SK-N-SH treated with all-trans-retinoic acid at 6 μM for 48 hours (cell line): ENCODE results near the gene STAM.

ENCODE experiments used
- ATAC-seq: fragments of 200-7000 bp; cut with Tn5 transposase; 3 replicates; pipeline ENCODE4 v1.9.1; 2020; ENCODE audit warnings: mild to moderate bottlenecking, moderate library complexity
- ARNTL ChIP-seq: fragments of 450-650 bp; formaldehyde crosslinking; IDR thresholded peaks from 2 replicates; pipeline ENCODE4 v1.5.0; 2020; ENCODE audit warnings: low read depth, mild to moderate bottlenecking, moderate library complexity, borderline replicate concordance
- BACH2 ChIP-seq: fragments of 250-450 bp; sonication (Bioruptor Pico); IDR thresholded peaks from 2 replicates; pipeline ENCODE4 v1.9.0; 2021; ENCODE audit warnings: mild to moderate bottlenecking, borderline replicate concordance
- CSDC2 ChIP-seq: fragments of 250-450 bp; sonication (Bioruptor Pico); IDR thresholded peaks from 2 replicates; pipeline ENCODE4 v1.5.0; 2020; ENCODE audit warnings: mild to moderate bottlenecking, moderate library complexity
- ESRRG ChIP-seq: fragments of 250-450 bp; sonication (Bioruptor Pico); IDR thresholded peaks from 2 replicates; pipeline ENCODE4 v1.6.1; 2021; ENCODE audit warnings: mild to moderate bottlenecking
- GLIS3 ChIP-seq: fragments of 250-450 bp; sonication (Bioruptor Pico); IDR thresholded peaks from 2 replicates; pipeline ENCODE4 v1.5.0; 2020; ENCODE audit warnings: mild to moderate bottlenecking, moderate library complexity
- ISL1 ChIP-seq: fragments of 250-450 bp; sonication (Bioruptor Pico); IDR thresholded peaks from 2 replicates; pipeline ENCODE4 v2.1.2; 2022; ENCODE audit warnings: mild to moderate bottlenecking, moderate library complexity
- OSR1 ChIP-seq: fragments of 250-450 bp; sonication (Bioruptor Pico); IDR thresholded peaks from 2 replicates; pipeline ENCODE4 v1.8.0; 2022; ENCODE audit warnings: moderate library complexity, mild to moderate bottlenecking, inconsistent platforms
- PPARA ChIP-seq: fragments of 250-450 bp; sonication (Bioruptor Pico); IDR thresholded peaks from 2 replicates; pipeline ENCODE4 v1.5.0; 2020; ENCODE audit warnings: mild to moderate bottlenecking, borderline replicate concordance
- RARB ChIP-seq: fragments of 250-450 bp; sonication (Bioruptor Pico); IDR thresholded peaks from 2 replicates; pipeline ENCODE4 v1.8.0; 2021; ENCODE audit warnings: mild to moderate bottlenecking, moderate library complexity
- SNAI2 ChIP-seq: fragments of 250-450 bp; sonication (Bioruptor Pico); IDR thresholded peaks from 2 replicates; pipeline ENCODE4 v1.5.0; 2020; ENCODE audit warnings: mild to moderate bottlenecking, moderate library complexity
- TCF4 ChIP-seq: fragments of 250-450 bp; sonication (Bioruptor Pico); IDR thresholded peaks from 2 replicates; pipeline ENCODE4 v1.8.0; 2021; ENCODE audit warnings: mild to moderate bottlenecking, moderate library complexity, borderline replicate concordance
- TOX ChIP-seq: fragments of 250-450 bp; sonication (Bioruptor Pico); IDR thresholded peaks from 2 replicates; pipeline ENCODE4 v1.8.0; 2021; ENCODE audit warnings: mild to moderate bottlenecking, moderate library complexity, borderline replicate concordance
- ZC3H10 ChIP-seq: fragments of 250-450 bp; sonication (Bioruptor Pico); IDR thresholded peaks from 2 replicates; pipeline ENCODE4 v1.5.1; 2021; ENCODE audit warnings: mild to moderate bottlenecking, moderate library complexity
- ZFP3 ChIP-seq: fragments of 250-450 bp; sonication (Bioruptor Pico); IDR thresholded peaks from 2 replicates; pipeline ENCODE4 v1.5.0; 2020; ENCODE audit warnings: mild to moderate bottlenecking, moderate library complexity
- ZFP30 ChIP-seq: fragments of 450-650 bp; formaldehyde crosslinking; IDR thresholded peaks from 2 replicates; pipeline ENCODE4 v1.5.0; 2022; ENCODE audit warnings: mild to moderate bottlenecking, moderate library complexity
- ZNF70 ChIP-seq: fragments of 450-650 bp; formaldehyde crosslinking; IDR thresholded peaks from 2 replicates; pipeline ENCODE4 v1.5.0; 2020; ENCODE audit warnings: mild to moderate bottlenecking, moderate library complexity
- ZNF8 ChIP-seq: fragments of 450-650 bp; formaldehyde crosslinking; IDR thresholded peaks from 2 replicates; pipeline ENCODE4 v1.5.0; 2020; ENCODE audit warnings: mild to moderate bottlenecking, moderate library complexity
- TF ChIP-seq, protein P1 (sequence below): fragments of 250-450 bp; sonication (Bioruptor Pico); IDR thresholded peaks from 2 replicates; pipeline ENCODE4 v1.5.1; 2020; ENCODE audit warnings: low read depth, mild to moderate bottlenecking, moderate library complexity
- TF ChIP-seq, protein P2 (sequence below): fragments of 250-450 bp; sonication (Bioruptor Pico); IDR thresholded peaks from 2 replicates; pipeline ENCODE4 v1.5.1; 2021; ENCODE audit warnings: mild to moderate bottlenecking, moderate library complexity
- TF ChIP-seq, protein P3 (sequence below): fragments of 250-450 bp; sonication (Bioruptor Pico); IDR thresholded peaks from 2 replicates; pipeline ENCODE4 v1.8.0; 2021; ENCODE audit warnings: low read depth, mild to moderate bottlenecking, moderate library complexity, borderline replicate concordance
- TF ChIP-seq, protein P4 (sequence below): fragments of 250-450 bp; sonication (Bioruptor Pico); IDR thresholded peaks from 2 replicates; pipeline ENCODE4 v1.8.0; 2020; ENCODE audit warnings: mild to moderate bottlenecking, moderate library complexity, borderline replicate concordance

Gene STAM

DNA sequence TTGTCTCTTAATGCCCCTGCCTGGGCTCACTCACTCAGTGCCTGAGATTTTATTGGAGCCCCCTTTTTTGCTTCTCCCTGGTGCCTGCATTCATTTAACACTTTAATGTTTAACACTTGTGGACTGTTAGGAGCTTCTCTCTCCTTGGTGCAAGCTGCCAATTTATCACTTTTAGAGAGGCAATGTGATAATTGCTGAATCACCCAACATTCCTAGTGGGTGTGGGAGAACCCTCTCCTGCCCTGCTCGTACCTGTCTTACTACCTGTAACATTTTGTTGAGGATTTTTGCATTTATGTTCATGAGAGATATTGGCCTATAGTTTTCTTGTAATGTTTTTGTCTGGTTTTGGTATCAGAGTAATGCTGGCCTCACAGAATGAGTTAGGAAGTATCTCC, 13.2 kb downstream of the STAM start (continued):
- TF ChIP-seq, protein P1, sequence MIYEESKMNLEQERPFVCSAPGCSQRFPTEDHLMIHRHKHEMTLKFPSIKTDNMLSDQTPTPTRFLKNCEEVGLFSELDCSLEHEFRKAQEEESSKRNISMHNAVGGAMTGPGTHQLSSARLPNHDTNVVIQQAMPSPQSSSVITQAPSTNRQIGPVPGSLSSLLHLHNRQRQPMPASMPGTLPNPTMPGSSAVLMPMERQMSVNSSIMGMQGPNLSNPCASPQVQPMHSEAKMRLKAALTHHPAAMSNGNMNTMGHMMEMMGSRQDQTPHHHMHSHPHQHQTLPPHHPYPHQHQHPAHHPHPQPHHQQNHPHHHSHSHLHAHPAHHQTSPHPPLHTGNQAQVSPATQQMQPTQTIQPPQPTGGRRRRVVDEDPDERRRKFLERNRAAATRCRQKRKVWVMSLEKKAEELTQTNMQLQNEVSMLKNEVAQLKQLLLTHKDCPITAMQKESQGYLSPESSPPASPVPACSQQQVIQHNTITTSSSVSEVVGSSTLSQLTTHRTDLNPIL (CRISPR knock-in tag) = no peak
- TF ChIP-seq TCF4 = no peak
- TF ChIP-seq OSR1 (CRISPR knock-in tag) = no peak
- TF ChIP-seq TOX = no peak

DNA sequence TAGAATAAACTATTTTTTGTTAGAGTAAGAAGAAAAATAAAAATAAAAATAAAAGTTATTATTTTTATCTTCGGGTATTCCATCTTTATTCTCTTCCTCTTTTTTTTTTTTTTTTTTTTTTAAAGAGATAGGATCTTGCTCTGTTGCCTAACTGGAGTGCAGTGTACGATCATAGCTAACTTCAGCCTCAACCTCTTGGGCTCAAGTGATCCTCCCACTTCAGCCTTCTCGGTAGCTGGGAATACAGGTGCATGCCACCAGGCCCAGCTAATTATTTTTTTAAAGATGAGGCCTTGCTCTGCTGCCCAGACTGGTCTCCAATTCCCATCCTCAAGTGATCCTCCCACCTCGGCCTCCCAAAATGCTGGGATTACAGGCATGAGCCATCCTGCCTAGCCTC, 15.4 kb downstream of the STAM start:
- TF ChIP-seq ZC3H10 (CRISPR knock-in tag) (no peak), OSR1 (CRISPR knock-in tag) (no peak), ZFP3 (no peak), ISL1 (CRISPR knock-in tag) (no peak), PPARA (CRISPR knock-in tag) (no peak), ZNF70 (no peak), SNAI2 (CRISPR knock-in tag) (no peak), GLIS3 (no peak), ARNTL (CRISPR knock-in tag) (no peak)
- TF ChIP-seq, protein P2, sequence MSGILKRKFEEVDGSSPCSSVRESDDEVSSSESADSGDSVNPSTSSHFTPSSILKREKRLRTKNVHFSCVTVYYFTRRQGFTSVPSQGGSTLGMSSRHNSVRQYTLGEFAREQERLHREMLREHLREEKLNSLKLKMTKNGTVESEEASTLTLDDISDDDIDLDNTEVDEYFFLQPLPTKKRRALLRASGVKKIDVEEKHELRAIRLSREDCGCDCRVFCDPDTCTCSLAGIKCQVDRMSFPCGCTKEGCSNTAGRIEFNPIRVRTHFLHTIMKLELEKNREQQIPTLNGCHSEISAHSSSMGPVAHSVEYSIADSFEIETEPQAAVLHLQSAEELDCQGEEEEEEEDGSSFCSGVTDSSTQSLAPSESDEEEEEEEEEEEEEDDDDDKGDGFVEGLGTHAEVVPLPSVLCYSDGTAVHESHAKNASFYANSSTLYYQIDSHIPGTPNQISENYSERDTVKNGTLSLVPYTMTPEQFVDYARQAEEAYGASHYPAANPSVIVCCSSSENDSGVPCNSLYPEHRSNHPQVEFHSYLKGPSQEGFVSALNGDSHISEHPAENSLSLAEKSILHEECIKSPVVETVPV (CRISPR knock-in tag) = no peak
- no peak for ATAC-seq

DNA sequence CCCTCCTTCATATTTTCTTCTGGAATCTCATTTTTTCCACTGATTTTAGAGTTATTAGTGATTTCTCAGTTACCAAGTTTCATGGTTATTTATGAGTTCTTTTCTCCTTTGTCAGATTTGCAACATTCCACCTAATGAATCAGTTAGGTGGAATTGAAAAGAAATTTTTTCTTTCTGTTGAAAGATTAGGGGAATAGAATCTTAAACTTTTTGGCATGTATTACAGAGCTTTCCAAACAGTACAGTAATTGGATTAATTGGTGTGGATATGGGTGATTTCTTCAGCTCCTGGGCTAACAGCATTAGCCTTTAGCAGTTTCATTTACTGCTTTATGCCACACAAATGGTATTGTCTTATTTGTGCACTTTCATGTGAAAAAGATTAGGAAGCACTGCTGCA, 17.0 kb downstream of the STAM start:
- ATAC-seq = no peak

More for the DNA sequence above, 17.0 kb downstream of the STAM start:
- no peak for TF ChIP-seq ZFP30 (CRISPR knock-in tag)
- no peak for TF ChIP-seq SNAI2 (CRISPR knock-in tag)
- TF ChIP-seq ZC3H10 (CRISPR knock-in tag) = no peak
- TF ChIP-seq ISL1 (CRISPR knock-in tag) = no peak
- no peak for TF ChIP-seq ESRRG
- TF ChIP-seq RARB (CRISPR knock-in tag) = no peak
- TF ChIP-seq PPARA (CRISPR knock-in tag) = no peak
- TF ChIP-seq GLIS3 = no peak
- TF ChIP-seq ZNF70 = no peak
- no peak for TF ChIP-seq ZNF8 (CRISPR knock-in tag)
- no peak for TF ChIP-seq OSR1 (CRISPR knock-in tag)
- TF ChIP-seq, protein P3, sequence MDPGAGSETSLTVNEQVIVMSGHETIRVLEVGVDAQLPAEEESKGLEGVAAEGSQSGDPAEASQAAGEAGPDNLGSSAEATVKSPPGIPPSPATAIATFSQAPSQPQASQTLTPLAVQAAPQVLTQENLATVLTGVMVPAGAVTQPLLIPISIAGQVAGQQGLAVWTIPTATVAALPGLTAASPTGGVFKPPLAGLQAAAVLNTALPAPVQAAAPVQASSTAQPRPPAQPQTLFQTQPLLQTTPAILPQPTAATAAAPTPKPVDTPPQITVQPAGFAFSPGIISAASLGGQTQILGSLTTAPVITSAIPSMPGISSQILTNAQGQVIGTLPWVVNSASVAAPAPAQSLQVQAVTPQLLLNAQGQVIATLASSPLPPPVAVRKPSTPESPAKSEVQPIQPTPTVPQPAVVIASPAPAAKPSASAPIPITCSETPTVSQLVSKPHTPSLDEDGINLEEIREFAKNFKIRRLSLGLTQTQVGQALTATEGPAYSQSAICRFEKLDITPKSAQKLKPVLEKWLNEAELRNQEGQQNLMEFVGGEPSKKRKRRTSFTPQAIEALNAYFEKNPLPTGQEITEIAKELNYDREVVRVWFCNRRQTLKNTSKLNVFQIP (CRISPR knock-in tag) = no peak
- TF ChIP-seq, protein P2 (CRISPR knock-in tag) = no peak
- TF ChIP-seq, protein P1 (CRISPR knock-in tag) = no peak
- TF ChIP-seq CSDC2 = no peak
- TF ChIP-seq BACH2 = no peak
- TF ChIP-seq, protein P4, sequence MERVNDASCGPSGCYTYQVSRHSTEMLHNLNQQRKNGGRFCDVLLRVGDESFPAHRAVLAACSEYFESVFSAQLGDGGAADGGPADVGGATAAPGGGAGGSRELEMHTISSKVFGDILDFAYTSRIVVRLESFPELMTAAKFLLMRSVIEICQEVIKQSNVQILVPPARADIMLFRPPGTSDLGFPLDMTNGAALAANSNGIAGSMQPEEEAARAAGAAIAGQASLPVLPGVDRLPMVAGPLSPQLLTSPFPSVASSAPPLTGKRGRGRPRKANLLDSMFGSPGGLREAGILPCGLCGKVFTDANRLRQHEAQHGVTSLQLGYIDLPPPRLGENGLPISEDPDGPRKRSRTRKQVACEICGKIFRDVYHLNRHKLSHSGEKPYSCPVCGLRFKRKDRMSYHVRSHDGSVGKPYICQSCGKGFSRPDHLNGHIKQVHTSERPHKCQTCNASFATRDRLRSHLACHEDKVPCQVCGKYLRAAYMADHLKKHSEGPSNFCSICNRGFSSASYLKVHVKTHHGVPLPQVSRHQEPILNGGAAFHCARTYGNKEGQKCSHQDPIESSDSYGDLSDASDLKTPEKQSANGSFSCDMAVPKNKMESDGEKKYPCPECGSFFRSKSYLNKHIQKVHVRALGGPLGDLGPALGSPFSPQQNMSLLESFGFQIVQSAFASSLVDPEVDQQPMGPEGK (CRISPR knock-in tag) = no peak
- TF ChIP-seq TOX = no peak
